Measurements from ENCODE around the gene INSRR.

INSRR gene

GRCh38 chr1:156822680-156823079 is 36.2 kb downstream of the INSRR start:
- no peak for DNase-seq

DNA sequence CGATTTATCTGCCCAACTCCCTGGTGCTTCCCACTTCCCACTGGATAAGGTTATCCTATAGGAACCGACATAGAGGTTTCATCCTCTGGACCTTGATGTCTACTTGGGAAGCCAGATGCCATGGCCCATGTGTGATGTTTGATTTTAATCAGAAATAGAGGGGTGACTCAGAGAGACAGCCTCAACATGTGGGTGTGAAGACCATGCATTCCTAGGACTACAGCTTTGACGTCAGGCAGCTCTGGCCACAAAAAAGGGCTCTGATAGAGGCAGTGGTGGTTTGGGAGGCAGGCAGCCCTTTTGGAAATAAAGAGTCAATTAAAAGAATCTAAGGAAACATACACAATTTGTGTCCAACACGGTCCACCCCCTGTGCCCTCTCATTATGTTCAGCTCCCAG is 37.1 kb downstream of the INSRR start:
- no peak for DNase-seq

DNA sequence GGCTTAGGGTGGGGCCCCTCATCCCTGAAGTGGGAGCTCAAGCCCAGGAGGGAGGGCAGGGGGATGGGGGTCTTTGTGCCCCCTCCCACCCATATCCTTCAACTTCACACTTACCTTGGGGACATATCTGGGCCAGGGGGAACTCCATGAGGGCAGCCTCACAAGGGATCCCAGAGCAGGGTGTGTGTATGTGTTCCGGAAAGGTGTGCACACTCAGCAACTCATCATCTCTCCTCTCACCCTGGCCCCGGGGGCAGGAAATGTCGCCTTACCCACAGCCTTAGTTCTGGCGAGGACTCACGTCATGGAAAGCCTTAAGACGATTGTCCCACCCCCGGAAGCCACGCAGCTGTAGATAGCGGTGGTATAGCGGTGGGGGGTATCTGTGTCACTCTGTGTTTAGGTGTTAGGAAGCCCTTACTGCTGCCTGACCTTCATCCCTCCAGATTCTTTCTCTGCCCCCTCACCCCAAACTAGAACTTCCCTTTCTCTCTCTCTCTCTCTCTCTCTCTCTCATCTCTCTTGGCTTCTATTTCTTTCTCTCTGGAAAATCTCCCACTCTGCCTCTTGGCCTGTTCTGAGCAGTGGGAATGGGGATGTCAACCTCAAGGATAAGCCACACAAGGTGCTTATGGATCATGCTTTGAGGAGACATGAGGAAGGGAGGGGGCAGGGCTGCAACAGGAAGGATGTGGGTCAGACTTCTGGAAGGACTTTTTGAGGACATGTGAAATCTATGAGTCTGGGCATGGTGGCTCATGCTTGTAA is 42.2 kb downstream of the INSRR start, which contains the start of gene SH2D2A:
SH2D2A (minus strand) TSS at position 288 of the 768 bp plus-strand sequence; CDS start at position 148, 140 bp downstream.
- DNase-seq, result peak; percentile 91

DNA sequence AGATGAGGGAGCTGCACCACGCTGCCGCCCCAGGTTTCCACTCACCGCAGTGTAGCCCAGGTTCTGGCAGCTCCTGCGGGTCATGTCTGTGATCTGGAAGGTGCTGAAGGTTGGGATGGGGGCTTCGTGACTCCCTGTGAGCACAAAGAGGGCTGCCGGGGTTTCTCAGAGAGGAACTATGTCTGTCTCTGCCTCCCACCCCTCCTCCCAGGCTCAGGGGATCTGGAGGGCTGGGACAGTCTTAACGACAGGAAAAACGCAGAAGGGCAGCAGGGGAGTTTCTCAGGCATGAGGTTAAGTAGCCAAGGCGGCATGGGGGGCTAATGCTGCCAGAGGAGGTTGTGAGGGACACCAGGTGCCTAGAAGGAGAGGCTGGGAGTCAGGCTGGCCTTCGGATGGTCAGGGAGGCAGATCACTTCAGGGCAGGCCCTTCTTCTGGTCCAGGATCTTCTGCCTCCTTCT is 42.9 kb downstream of the INSRR start:
- no peak for DNase-seq

DNA sequence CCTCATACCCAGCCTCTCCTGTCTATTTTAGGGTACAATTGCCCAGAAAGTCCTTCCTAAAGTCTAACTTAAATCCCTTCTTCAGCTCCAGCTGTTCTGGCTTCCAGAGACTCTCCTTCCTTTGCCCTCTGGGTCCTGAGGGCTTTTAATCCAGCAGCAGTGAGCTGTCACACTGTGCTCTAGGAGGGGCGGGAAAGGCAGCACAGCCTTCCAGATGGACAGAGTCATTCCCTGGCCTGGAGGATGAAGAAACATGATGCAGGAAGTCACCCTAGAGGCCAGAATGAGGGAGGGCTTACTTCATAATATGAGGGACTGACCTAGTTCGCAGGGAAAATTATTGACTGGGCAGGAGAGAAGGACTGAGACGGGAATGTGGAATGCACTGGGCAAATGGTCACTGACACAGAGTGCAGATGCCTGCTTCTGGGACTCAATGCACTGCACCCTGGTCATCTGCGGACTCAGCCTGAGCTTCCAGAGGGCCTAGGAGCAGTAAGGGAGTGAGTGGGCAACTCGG is 43.5 kb downstream of the INSRR start:
- no peak for DNase-seq

DNA sequence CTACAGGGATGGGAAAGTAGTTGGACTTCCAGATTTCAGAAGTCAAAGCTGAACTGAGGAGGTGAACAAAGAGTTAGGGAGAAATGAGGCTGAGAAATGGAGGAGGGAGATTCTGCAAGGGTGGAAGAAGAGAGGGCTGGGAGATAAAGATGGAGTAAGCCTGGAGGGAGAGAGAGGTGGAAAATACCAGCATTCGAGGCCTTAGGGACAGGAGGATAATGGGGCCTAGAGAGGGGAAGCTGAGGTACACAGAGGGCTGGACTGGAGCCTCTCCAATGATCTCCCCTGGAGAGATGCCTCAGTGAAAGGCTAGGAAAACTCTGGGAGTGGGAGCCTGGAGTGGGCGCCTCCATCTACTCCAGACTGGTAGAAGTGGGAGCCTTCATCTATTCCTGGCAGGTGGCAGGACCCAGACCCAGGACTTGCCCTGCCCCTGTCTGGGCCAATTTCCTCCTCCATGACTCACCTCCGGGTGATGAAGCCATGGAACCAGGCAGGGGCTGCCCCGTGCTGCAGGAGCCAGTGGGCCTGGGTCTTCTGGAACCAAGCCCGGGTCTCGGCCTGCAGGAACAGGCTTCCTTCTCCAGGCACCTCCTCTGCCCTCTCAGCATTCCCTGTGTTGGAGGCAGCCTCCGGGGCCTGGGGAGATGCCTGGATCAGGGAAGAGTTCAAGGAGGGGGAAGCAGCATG is 44.2 kb downstream of the INSRR start:
- no peak for DNase-seq

GRCh38 chr1:156813750-156814570 is 45.0 kb downstream of the INSRR start:
- DNase-seq, result peak; percentile 78

- DNase-seq, result no peak
Observed at GRCh38 chr1:156813298-156813697, 45.6 kb downstream of the INSRR start.

DNA sequence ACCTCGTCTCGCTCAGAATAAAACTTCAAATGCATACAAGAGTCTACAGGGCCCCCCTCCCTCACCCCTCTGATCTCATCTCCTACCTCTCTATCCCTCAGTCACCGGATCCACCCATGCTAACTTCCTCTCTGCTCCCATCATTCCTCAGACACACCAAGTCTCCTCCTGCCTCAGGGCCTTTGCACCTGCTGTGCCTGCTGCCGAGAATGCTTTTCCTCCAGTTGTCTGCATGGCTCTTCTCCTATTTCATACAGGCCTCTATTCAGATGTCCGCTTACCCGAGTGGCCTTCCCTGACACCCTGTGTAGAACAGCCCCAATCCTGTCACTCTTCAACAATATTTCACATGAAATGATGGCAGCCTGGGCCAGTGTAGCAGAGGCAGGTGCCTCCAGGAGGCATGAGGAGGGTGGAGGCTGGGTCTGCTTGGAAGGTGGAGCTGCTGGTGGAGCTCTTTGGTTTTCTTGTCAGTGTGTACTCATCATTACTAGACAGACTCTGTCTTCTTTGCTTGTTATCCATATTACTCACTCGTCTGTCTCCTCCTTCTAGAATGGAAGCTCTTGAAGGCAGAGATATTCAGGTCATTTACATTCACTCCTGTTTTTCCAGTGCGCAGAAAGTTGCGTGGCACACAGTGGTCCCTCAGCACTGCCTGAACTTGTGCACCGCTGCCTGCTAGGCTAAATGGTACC is 46.5 kb downstream of the INSRR start:
- no peak for DNase-seq

GRCh38 chr1:156811168-156811567 is 47.7 kb downstream of the INSRR start:
- no peak for DNase-seq

DNA sequence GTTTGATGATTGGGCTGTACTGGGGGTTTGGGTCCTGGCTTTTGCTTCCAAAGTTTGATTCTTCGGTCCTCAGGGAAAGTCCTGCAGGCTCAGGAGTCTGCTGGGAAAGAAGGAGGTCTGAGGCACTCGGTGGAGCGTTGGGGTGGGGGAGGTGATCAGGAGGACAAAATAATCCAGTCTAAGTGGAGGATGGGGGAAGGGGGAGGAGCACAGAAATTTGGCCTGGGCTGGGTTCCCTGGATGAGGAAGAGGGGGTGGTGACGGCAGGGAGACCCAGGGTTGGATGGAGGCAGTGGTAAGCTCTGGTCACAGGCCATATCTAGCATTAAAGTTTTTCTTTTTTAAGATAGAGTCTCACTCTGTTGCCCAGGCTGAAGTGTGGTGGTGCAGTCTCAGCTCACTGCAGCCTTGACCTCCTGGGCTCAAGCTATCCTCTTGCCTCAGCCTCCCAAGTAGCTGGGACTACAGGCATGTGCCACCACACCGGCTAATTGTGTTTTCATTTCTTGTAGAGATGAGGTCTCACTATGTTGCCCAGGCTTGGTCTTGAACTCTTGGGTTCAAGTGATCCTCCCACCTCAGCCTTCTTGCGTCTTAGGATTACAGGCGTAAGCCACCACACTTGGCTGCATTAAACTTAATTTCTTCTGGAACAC is 49.1 kb downstream of the INSRR start:
- DNase-seq, result no peak

DNA sequence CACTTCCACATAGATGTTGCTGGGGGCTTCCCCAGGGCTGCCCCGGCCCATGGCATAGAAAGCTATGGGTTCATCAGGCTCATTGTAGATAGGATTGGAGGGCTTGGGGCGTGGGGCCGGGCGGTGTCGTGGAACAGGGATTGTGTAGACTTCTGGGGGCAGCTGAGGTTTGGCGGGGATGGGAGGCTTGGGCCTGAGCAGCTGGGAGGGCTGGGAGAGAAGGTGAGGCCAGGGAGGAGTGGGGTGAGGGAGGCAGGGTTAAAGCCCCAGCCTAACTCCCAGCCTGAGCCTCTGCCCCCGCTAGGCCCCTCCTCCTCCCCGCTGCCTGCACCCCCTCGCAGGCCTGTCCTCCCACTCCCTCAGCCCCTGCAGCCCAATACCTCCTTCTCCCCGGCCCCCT is 49.6 kb downstream of the INSRR start:
- no peak for DNase-seq

GRCh38 chr1:156808186-156809030 is 50.5 kb downstream of the INSRR start:
- no peak for DNase-seq

GRCh38 chr1:156807627-156808026 is 51.3 kb downstream of the INSRR start:
- DNase-seq, result no peak

DNA sequence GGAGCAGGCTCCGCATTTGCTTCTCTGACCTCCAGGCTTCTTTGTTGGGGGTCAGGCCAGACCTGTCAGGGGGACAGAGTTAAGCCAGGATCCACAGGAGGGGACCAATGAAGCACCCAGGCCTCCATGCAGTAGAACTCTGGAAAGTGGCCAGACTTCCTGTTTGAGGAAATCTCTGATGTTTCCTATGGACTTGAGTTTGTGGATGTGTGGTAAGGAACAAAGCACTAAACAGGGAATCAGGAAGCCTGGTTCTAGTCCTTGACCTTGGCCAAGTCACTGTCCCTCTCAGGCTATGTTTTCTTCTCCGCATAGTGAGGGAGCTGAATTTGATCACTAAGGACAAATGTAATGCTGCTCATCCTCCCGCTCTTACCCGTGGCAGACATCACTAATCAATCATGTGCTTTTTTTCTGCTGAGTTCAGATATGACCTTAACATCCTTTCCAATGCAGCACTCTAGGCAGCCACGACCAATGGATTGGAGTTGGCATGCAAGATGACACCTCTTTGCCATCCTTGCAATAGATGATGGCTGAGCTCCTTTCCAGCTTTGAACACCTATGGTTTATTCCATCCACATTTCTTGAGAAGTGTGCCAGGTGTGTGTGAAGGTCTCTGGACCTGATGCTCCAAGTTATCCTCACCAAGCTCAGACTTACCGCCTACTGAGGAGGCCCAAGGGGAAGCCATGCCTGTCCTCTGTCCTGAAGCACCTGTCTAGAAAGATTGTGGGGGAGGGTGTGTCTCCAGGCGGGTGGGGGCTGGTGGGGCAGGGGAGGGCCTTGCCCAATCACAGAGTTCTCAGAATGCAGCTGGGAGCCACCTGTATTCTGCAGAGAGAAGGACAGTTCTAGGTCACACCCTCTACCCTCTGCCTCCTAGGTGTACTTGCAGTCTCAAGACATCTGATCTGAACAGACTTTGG is 52.1 kb downstream of the INSRR start:
- no peak for DNase-seq

DNA sequence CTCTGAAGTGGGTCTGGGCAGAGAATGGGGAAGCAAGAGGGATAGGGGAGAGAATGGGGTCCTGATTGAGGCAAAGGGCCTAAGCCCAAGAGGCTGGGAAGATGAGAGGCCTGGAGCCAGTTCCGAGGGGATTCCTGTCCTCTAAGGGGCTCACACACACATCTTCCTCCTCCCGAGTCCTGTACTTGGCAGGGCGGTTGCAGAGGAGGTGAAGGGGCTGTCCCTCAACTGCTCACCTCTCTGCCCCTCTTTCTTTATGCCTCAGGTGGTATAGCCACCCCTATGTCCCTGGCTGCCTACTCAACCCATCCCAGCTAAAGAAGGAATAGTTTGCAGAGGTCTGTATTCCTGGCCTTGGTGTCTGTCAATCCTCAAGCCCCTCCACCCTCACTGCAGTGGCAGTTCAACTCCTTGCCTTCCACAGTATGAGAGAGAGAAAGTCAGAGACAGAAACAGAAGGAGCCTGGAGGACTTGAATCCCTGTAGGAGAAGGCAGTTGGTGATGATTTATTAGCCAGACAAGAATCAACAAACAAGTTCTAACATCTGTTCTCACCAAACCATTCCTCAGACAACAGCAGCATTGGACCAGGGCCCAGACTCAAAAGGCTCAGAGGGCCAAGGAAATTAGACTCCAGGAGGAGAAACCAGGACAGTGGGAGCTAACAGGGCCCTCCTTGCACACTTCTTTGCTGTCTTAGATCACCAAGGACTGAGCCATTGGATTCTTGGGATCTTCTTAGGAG is 53.0 kb downstream of the INSRR start:
- no peak for DNase-seq

DNA sequence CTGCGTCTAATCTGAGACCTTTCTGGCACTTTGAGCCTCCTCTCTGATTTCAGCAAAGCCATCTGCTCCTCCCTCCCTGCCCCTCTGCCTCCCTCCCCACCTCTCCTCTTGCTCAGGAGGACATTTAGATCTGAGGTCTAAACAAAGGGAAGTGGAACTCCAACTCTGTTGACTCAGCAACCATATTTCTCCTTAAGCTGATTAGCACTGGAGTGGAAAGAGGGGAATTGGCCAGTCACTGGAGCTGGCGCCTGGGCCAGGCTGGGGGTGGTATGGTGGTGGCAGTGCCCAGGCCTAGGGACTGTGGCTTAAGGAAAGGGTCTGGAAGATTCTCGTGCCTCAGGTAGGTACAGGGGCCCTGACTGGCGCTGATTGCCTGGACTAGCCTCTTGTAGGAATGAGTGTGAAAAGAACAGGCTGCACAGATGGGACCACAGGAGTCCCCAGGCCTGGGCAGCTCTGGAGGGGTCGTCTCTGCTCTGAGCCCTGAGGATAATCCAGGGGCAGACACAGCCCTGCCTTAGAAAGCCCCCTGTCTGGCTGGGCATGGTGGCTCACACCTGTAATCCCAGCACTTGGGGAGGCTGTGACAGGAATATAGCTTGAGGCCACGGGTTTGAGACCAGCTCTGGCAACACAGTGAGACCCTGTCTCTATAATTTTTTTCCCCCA is 54.2 kb downstream of the INSRR start:
- no peak for DNase-seq

GRCh38 chr1:156804026-156804425 is 54.9 kb downstream of the INSRR start:
- no peak for DNase-seq
